ENCODE measurements around the gene PRPF40B.

Gene PRPF40B

DNA sequence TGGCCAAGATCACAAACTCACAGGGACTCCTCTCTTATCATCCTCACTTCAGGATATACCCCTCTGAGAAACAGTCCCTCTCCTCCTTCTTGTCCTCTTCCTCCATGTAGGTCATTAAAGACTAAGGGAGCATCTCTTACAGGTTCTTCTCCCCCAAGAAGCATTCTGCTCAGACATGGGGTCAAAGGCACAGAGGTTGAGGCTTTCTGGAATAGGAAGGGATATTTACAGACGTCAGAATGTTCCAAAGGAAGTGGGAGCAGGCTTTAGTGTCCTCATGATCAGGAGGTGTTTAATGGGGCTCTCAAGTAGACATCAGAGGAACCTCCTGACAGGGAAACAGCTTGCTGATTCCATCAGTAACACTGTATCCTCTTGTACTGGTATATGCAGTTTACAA, 36.4 kb downstream of the PRPF40B start:
- DNase-seq (ENCODE audit: low spot score): no peak

DNA sequence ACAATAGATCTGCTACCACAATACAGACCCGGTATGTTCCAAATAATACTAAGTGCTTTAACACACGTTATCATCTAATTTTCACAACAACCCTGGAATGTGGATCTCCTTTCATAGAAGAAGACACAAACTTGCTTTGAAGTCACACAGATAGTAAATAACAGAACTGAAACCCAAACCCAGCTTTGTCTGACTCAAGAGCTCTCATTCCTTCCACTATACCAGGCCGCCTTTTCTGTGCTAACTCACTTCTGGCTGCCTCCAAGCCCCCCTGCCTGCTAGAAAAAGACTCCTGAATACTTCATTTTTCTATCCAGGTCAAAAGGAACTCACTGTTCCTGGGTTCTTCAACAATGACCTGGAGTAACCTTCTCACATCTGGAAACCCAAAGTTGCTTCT, 37.8 kb downstream of the PRPF40B start:
- no peak for DNase-seq (ENCODE audit: low spot score)

DNA sequence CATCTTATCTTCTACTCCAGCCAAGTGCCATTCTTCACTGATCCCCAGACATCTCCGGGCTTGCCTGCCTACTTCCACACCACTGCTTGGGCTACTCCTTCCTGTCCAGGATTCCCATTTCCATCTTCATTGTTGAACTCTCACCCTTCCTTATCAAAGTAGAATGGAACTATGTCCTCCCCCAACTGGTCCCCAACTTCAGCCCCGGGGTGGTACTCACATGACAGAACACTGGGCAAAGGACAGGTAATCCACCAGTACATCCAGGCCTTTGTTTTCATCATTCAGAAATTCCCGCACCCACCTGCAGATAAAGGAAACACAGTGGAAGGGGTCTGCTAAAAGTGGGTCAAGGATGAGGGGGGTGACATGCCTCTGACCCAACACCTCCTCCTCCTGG, 38.4 kb downstream of the PRPF40B start:
- no peak for DNase-seq (ENCODE audit: low spot score)

DNA sequence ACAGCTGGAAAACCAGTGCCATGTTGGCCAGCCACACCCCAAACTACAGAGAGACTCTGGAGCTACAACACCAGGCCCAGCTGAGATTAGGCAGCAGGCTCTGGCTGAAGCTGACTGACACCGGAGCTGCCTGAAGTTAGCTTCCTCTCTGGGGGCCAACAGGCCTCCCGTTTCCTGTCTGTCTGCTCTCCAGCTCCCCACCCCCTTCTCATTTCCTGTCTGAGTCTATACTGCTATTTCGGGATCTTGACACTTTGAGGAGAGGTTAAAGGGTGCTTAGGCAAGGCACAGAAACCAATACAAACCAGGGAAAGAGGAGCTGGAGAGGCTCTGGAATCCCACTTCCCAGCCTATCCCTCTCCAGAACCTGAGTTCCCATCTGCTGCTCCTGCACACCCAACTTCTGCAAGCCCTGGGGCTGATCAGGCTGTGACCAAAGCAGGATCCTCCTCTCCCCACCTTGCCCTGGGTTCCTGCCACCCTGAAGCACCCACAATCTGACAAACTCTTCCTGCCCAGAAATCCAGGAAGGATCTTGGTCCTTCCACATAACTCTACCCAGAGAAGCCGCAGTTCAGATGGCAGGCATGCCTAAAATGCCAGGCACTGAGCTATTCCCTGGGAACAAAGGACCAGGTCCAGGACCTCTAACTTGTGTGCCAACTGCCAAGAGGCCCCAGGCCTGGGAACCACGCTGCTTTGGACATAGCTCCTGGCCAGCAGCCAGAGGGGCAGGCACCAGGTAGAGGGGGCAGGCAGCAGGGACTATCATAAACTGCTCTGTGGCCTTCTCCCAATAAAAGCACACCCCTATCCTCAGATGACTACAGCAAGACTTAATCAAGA, 39.9 kb downstream of the PRPF40B start:
- DNase-seq (ENCODE audit: low spot score): peak; percentile 90

DNA sequence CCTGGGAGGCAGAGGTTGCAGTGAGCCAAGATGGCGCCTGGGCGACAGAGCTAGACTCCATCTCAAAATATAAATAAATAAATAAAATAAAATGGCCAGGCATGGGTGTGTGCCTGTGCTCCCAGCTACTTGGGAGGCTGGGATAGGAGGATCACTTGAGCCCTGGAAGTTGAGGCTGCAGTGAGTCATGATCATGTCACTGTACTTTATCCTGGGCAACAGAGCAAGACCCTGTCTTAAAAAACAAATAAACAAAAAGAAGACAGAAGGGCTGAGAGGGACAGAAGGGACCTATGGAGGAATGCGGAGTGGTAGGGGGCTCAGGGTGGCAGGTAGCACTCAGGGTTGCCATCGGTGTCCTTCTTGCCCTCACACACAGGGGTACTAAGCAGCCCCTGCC, 40.8 kb downstream of the PRPF40B start:
- no peak for DNase-seq (ENCODE audit: low spot score)

DNA sequence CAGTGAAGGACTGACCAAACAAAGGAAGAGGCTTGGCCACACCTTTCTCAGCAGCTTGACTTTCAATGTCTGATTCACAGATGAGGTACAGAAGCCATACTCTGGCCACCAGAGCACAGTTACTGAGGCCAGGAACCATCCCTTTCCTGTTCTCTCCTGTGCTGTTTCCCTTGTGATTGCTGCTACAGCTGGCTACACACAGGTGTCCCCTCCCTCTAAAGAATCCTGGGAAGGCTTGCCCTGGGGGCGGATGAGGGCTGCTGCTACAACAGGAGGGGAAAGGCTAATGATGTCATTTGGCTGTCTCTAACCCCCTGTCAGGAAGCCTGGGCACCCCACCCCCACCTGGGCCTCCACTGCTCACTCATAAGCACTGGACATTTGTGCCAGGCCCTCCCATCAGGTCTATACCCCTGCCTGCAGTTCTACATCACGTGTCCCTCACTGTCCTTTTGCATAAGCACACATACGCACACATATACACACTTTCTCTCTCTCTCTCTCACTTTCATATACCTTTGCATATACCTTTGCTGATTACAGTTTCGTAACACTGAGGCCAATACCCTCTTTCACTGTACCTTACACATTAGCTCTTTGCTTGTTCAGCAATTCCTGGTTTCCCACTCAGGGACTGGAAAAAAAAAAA, 41.4 kb downstream of the PRPF40B start:
- DNase-seq (ENCODE audit: low spot score): no peak

DNA sequence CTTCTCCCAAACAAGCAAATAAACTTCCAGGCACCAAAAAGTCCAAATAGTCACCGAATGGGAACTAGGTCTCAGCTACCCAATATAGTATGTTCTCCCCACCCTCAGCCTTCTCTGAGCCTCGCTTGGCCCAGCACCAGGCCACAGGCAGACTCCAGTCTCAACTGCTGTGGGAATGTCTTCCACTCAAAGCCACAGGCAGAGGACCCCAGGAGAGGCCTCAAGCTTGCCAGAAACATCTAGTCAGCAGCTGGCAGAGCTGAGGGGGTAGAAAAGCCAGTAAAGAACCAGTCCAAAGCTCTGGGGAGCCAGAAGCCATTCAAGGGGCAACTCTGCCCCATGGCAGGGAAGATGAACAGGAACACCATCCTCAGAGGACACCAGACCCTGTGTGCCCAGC, 42.0 kb downstream of the PRPF40B start:
- no peak for DNase-seq (ENCODE audit: low spot score)

DNA sequence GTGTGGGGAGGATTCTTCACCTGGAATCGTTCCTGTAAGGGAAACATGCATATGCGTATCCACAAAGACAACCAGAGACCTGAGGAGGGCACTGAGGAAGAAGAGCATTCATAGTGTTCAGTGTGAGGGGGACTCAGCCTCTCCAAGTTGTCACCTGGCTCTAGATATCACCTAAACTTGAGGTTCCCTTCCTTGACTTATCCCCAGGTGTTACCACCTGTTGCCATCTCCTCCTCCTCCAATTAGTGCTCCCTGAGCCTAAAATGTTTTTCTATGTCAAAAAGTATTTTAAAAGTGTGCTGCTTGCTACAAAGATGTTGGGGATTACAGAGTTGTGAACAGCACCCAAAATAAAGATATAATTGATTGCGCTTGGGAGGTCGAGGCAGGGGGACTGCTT, 42.8 kb downstream of the PRPF40B start:
- DNase-seq (ENCODE audit: low spot score): no peak

DNA sequence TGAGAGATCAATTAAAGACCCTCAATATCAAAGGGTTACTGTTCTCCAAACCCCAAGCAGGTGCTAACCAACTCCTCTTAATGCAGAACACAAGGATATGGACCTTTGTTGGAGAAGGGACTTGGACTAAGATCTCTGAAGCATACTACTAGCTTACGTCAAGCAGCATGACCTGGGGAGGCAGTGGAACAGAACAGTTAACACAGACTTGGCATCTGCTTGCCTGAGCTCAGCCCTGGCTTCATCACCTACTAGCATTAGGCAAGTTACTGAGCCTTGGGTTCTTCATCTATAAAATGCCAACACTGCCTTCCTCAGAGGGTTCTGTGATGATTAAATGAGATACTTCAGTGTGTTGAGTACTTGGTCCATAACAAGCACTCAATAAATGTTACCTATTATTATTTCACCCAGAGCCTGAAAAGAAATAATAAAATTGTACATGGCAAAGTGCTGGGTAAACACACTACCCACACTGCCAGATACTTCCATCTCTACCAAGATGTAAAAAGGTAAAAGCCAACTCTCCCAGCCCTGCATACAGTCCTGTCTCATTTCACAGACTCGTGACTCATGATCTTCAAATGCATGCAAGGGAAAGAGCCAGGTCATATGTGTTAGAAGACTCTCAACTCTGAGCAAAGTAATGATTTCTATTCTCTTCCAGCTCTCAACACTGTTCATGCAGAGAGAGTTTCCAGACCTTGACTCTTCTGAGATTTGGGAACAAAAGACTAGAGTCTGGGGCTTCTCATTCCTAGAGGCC, 44.1 kb downstream of the PRPF40B start:
- peak; percentile 46 for DNase-seq (ENCODE audit: low spot score)

DNA sequence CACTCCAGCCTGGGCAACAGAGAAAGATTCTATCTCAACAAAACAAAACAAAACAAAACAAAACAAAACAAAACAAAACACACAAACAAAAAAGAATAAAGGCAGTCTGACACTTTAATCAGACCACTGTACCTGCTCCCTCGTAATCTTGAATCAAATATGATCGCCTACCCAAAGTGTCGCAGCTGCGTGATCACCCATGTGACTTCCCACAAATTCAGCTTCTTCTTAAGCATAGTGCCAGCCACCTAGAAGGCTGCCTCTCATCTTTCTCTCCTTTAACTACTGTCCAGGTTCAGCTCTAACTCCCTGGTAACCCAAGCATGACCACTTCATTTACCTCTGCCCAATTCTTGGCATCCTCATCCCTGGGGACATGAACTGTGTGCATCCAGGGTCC, 46.4 kb downstream of the PRPF40B start:
- DNase-seq (ENCODE audit: low spot score): no peak

DNA sequence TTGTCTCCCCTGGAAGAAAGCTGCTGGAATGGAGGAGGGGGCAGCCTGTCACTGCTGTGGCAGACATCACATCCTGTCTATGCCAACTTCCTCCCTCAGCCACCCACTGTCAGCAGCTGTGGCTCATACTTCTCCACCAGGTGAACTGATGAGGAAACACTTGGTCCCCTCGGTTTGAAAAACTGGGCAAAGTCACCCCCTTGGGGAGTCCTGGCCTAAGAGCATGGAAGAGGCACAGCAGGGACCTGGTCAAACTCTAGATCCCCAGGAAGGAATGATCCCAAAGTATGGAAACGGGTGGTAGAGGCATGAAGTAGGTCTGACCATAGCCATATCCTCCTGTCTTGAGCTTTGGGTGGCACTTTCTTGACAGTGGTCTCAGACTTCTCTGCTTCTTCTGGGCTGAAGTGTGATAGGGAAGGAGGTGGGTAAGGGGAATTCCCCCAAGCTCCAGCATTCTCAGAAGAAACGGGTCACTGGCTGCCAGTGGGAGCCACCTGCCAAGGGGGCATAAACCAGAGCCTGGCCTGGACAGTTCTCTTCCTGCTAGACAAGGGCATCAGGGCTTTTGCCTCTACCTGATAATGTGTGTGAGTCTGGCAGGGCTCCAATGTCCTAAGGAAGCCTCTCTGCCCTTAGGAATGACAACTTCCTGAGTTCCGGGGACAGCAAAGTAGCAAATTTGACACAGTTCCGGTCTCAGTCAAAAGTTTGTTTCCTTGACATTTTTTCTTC, 47.8 kb downstream of the PRPF40B start:
- no peak for DNase-seq (ENCODE audit: low spot score)

DNA sequence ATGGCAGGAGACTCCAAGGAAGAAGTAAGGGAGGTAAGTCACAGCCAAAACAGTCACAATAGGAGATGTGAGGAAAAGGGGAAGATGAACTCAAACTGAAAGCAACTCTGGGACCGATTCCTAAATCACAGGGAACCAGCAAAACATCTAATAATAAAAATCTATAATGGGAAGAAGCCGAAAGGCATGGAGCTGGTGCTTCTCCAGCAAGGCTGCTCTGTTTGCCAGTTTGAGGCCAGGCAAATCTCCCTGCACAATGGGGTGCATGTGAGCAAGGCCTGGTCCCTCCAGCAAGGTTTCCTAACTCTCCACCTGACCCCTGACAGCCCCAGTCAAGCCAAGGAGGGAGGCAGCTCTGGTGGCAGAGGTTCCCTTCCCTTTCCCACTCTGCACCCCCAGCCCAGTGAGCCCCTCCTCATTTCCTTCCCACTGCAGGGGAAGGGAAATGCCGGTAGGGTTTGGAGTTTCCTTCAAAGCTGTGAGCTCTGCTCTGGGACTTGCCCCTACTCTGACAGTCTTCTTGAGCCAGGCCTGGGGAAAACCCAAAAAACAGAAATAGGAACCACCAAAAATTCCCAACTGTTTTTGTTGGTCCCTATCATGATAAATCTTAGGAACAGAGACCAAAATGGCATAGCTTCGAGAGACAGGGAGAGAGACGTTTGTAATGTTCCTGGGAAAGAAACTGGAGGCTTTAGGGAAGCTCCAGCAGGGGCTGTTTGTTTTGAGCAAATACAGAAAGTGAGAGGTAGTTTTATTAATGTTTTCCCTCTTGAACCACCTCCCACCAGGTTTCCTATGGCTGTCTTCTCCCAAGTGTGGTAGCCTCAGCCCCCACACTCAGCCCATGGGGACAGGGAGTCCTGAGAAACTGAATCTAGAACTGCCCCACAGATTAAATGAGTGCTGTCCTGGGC, 49.2 kb downstream of the PRPF40B start:
- no peak for DNase-seq (ENCODE audit: low spot score)

DNA sequence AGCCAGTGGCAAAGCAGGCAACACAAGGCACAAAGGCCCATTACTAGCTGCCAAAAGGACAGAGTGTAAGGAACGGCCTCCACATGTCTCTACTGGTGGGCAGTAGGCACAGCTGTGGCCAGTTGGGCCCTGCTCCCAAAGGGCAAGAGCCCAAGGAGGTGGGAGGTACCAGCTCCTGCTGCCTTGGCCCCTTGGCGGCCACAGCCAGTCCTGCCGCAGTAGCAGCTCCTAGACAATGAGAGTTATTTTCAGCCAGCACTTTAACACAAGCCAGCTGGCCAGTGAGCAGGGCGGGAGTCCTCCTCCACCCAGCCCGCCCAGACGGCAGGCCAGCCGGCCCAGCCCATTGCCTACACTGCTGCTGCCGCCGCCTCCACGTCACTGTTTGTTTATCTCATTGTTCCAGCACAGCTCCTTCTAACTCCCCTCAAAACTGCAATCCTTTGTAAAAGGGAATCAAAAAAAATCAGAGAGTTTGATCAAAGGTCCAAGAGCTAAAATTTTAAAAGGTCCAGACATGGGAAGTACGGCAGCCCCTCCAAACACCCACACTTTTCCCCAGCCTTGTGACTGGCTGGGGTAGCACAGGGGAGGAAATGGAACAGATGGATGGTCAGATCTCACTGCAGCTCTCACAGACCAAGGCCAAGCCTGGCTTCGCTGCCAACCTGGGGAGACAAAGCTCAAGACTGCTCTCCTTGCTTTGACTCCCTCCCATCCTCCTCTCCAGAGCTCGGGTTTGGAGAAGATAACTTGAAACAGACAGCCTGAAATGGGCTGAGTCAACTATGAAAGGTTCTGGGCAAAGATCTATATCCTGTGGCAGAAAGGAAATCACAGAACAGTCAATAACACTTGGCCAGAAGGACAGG, 50.3 kb downstream of the PRPF40B start:
- DNase-seq (ENCODE audit: low spot score): peak; percentile 97

DNA sequence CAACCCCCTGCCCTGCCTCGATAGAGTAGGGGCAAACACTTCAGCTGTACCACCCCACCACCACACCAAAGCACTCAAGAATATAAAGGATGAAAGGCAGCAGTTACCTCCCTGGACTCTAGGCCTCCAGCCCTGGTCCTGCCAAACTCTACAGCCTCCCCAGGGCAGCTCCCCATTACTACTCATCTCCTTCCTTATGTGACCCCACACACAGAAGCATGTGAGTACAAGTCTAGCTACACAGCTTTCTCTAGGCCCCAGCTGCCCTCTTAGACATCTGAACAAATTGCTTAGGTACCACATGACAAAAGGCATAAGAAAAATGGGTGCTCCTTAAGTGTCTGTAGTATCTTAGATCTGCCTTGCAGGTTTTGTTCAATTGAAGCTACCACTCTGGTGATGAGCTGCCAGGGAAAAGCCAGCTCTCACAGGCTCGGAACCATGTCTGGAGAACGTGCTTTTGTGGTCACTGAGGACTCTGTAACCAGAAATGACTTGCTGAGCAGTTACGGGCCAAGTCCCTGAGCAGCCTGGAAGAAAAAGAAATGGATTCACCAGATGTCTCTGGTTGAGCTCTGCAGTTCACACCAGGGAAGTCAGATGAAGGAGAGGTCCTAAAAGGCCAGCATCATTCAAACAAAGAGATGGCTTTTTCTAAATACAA, 51.1 kb downstream of the PRPF40B start:
- peak; percentile 47 for DNase-seq (ENCODE audit: low spot score)

DNA sequence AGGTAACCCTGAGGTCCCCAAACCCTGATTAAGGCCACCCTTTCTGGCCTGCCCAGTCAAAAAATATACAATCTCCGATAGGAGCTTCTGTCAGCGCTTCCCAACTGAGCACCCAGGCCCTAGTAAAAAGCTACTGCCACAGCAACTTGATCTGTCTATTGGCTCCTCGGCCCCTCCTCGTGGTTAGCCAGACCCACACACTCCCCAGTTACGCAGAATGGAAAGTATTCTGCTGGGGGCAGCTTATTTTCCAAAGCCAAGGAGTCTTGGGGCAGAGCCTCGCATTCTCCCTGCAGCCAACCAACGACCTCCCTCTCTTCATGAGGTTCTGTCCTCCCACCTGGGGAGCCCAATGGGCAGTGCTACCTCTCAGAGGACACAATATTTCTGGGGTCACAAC, 51.8 kb downstream of the PRPF40B start:
- no peak for DNase-seq (ENCODE audit: low spot score)

DNA sequence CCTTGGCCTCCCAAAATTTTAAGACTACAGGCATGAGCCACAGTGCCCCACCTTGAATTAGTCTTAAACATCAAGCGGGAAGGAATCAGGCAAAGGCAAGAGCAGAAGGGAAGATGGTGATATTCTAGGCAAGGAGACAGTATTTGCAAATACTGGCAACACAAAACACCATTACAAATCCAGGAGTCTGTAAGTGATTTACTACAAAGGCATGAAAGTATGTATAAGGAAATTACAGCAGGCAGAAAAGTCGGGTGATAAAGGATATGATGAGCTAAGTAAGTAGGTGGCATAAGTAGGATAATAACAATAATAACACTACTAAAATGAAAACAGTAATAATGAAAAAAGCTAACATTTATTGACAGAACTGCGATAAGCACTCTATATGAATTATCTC, 55.4 kb downstream of the PRPF40B start:
- DNase-seq (ENCODE audit: low spot score): no peak

DNA sequence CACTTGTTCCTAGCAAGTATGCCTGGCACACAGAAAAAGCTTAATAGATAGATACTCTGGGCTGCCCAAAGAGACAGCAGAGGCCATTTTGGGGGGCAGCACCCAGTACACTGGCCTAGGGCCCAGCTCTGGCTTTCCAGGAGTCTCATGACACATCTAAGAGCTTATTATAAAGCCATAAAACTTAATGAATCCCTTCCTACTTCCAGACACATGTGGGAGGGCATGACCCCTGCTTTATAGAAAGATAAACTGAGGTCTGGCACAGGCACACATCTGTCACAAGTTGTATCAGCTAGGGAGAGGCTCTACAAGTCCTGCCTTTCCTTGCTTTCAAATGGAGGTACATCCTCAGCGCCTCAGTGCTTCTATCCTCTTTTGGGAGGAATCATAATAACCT, 56.7 kb downstream of the PRPF40B start:
- no peak for DNase-seq (ENCODE audit: low spot score)

DNA sequence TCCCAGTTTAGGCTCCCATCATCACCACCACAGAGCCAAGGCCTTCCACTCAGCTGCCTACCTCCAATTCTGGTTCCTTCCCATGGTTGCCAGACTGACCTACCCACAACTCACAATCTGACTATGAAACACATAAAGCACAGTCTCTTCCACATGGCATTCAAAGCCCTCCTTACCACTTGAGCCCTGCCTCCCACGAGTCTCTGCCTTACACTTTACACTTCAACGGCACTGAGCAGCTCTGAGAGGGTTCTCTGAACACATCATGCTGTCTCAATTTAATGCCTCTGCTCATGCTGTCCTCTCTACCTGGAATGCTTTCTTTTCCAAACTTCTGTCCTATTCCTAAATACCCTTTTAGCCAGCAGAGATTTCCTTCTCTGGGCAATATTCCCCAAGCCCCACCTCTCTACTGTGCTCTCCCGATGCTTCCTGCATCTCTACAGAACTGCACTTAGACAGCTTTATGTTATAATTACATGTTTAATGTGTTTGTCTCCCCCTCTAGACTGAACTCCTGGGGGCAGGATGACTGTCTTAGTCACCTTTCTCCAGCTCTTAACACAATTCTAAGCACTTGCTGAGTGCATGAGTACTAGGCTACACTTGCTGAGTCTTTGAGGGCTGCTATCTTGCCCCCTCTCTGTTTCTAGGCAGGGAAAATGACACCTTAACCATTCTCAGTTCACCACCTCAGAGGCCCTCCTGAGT, 60.4 kb downstream of the PRPF40B start:
- DNase-seq (ENCODE audit: low spot score): no peak

DNA sequence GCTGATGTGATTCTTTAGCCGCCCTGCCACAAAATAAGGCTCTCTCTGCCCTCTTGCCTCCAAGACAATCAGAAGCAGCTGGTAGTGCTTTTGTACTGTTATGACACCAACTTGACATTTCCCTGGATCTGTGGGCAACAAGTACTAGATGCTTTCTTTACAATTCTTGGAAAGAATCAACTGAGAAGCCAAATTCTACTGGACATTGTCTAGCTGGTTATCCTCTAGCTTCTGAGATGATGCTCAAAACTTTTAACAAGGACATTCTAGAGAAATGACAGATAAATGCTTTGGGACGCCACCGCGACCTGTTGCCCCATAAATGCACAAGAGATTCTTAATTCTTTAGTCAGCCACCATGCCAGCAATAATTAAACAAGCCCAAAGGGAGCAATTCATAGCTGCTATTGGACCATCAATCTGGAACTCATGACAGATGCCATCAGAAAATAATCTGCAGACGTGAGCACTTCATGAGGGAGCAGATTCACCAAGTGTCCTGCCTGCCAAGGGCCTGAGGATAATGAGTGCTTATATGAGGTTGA, 61.0 kb downstream of the PRPF40B start:
- no peak for DNase-seq (ENCODE audit: low spot score)
